HUDEP-2 (cell line): ENCODE results near the gene NSD2.
"Not testable (repeated sequence)": the region's sequence is repeated elsewhere in the genome, so short reads cannot be mapped to it uniquely, and the experiment has no call there.

Experiments
- DNase-seq, 76 experiments: peaks; one replicate each; lab custom pipeline; 2025; ENCODE audit not compliant: unreplicated experiment in 76 of 76; lab: John Stamatoyannopoulos, UW

Gene NSD2

DNA sequence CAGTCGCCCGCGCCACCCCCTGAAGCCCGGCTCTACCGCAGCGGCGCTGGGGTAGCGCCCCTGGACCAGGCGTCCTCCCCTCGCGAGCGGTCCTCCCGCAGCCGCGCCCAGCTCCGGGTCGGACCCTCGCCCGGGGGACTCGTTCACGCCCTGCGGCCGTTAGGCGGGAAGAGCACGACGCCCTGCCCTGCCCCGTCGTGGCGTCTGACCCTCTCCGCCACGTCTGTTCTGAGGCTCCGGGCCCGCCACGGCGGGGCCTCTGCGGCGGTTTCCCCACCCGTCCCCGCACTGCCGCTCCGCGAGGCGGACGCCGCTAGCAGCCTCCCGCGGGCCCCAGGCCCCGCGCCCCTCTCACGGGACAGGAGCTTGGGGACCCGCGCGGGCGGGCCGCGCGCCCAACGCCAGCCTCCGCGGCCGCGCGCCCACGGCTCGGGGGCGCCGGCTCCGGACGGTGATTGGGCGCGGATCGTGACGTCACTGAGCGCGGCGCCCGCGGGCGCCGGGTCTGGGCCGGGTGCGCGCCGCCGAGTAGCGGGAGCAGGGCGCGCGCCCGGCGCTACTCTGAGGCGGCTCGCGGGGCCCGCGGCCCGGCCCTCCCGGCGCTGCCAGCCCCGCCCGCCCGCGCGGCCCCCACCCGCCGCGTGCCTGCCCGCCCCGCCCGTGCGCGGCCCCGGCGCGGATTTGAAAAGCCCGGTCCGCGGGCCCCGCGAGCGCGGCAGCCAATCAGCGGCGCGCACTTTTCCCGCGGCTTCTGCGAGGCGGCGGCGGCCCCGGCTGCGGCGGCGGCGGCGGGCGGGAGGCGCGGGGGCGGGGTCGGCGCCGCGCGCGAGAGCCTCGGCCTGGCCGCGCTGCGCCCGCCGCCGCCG is at the start of gene NSD2:
Gene NSD2, plus strand, starts transcription at position 816 of the 866 bp plus-strand sequence. CDS start 29,262 bp downstream, outside the sequence.
- peak in 73 of 76 experiments; percentile 44 to 97 (median 81) for DNase-seq

DNA sequence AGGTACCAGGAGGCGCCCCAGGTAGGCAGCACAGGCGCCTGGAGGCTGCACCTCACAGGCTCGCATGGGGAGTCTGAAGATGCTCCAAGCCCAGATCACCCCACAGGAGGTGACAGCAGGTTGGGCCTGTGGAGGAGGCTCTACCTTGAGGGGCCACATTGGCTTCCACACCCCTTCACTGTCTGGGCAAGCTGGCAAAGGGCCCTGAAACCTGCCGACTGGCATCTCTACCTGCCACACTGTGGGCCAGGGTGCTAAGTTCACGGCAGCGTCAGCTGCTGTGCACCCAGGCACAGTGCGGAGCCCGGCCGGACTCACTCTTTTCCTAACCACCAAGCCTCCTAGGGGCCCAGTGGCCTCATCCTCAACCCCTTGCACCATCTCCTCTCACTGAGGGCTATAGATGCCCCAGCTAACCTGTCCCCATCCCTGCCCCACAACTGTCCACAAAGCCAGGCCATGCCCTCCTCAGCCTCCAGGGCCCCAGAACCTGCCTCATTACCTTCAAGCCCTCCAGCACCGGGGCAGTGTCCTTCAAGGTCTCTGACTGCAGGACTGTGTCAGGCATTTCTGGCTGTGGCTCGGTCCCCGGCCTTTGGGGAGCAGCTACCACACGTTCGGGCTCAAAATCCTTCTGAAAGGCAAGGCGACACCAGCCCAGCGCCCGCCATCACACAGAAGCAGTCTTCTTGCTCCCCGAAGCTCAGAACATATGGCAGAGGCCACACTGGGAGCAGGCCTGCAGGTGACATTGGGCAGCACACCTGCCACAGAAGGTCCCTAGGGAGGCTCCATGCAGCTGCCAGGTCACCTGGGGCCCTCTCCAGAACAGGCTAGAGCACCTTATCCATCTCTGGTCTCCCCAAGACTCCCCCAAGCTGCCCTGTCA is 49.3 kb upstream of the NSD2 start:
- DNase-seq: no peak

DNA sequence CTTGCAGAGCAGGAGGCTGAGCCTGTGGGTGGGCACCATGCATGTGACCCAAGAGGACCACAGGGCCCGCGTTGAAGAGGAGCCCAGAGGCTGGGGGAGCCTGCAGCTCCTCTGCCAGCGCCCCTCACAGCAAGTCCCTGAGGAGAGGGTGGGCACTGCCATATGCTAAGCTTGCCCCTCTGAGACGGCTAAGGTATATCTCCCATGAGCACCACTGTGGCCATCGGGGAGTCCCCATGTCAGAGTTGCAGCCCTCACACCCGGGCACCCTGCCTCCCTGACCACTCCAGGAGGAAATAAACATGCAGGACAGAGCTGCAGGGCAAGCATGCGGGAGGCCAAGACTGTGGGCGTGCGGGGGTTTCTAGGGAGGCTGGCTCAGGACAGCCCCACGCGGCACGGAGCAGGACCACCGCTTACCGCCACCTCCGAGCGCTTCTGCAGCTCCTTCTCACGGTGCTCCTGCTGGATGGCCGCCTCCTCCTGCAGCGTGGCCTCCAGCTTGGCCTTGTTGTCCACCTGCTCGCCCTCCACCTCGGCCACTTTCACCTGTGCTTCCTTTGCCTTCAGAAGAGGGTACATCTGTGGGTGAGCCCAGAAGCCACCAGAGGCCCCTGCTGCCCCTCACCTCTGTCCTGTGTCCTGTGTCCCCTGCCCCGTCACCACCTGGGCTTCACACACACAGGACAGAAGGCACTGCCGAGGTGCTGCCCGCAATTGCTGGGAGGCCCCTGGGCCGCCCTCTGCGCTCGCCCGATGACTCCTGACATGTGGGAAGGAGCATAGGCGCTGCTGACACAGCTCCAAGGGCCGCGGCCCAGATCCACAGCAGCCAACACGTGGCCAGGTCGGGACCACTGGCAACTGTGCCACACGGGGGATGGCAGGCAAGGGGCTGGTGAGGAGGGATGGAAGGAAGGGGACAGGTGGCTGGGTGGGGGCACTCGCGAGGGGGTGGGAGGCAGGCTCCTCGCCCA is 48.3 kb upstream of the NSD2 start:
- no peak for DNase-seq

DNA sequence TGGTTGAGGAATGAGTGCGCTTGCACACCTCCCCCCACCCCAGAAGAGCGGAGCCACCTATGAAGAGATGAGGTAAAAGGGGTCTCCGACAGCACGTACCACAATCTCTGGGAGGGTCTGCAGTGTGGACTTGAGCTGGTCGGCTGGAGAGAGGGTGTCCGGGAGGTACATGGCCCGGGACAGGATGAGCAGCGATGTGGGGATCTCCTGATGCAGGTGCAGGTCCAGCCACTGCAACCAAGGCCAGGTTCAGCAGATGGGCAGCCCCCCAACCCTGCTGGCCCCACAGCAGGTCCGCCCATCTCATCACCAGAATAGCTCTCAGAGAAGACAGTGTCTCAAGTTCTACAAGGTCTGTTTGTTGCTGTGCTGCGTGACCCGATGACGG is 47.7 kb upstream of the NSD2 start:
- DNase-seq: no peak

DNA sequence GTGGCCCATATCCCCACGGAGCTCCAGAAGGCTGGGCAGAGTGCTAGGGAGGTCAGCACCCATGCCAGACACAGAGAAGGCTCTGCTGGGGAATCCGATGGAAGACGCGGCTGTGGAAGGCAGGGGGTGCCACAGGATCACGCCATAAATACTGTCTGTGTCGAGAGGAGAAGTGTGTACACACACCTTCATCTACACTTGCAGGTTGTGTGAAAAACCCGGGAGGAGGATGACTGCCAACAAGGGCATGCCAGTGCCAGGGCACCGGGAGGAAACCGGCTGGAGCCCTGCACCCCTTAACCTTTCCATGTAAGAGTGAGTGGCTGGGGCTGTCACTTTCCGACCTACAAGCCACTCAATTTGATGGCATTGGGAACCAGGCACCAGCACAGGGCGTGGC is 46.4 kb upstream of the NSD2 start:
- DNase-seq: no peak

DNA sequence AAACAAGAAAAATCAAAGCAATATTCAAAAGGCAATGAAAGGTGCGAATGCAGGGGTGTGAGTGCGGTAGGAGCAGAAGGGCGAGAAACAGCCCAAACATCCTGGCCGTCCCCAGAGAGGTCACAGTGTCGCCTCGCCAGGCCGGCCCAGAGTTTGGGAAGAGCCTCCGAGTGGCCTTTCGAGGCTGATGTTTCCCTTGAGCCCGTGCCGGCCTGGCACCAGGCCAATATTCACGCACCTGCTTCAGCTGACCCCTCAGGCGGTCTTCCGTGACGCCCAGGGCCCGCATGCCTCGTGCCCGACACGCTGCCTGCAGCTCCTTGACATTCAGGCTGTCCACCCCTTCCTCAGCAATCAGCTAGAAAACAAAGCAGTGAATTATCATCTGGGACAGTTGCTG is 45.9 kb upstream of the NSD2 start:
- DNase-seq: no peak

- no peak for DNase-seq
Measured at GRCh38 chr4:1826531-1827350, 44.5 kb upstream of the NSD2 start.

DNA sequence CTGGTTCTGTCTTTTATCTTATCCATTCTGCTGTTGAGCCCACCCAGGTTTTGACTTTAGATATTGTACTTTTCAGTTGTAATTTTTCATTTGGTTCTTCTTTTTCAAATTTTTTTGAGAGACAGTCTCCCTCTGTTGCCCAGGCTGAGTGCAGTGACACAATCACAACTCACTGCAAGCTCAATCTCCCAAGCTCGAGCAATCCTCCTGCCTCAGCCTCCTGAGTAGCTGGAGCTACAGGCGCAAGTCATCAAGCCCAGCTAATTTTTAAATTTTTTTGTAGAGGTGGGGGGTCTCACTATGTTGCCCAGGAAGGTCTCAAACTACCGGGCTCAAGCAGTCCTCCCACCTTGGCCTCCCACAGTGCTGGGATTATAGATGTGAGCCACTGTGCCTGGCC is 41.0 kb upstream of the NSD2 start:
- no peak for DNase-seq

GRCh38 chr4:1830642-1831228 is 40.5 kb upstream of the NSD2 start:
- no peak for DNase-seq

DNA sequence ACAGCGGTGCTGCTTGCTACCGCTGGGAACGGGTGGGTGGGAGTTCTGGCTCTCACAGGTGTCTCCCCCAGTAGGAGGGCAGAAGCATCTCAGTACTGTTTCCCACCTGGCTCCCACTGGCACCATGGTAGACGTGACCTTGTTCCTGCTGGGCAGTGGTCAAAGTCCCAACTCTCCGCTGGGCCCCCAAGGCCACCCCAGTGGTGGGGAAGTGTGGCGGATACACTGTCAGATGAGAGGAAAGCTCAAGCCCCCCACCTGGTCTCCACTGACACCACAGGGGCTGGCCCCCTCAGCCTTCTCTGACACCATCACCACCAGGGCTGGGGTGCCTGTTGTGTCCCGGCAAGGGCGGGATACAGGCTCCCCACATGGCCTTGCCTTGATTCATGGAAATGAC is 39.9 kb upstream of the NSD2 start:
- DNase-seq: no peak

DNA sequence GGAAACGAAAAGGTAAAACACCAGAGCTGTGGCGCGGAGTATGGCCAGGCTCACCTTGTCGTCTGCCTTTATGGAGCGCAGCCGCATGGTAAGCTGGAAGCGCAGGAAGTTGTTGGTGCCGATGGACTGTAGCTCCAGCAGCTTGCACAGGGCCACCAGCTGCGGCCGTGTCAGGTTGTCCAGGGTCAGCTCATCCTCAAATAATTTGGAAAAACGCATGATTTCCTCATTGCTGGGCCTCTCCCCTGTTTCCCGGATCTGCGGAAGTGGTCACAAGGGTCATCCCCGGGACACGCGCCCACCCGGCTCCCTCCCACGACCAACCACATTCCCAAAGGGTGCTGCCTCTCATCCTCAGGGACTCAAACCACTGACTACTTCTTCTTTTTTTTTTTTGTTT is 38.5 kb upstream of the NSD2 start:
- no peak for DNase-seq

GRCh38 chr4:1833307-1834046 is 37.7 kb upstream of the NSD2 start:
- DNase-seq: no peak

GRCh38 chr4:1834047-1834775 is 37.0 kb upstream of the NSD2 start:
- DNase-seq: no peak

DNA sequence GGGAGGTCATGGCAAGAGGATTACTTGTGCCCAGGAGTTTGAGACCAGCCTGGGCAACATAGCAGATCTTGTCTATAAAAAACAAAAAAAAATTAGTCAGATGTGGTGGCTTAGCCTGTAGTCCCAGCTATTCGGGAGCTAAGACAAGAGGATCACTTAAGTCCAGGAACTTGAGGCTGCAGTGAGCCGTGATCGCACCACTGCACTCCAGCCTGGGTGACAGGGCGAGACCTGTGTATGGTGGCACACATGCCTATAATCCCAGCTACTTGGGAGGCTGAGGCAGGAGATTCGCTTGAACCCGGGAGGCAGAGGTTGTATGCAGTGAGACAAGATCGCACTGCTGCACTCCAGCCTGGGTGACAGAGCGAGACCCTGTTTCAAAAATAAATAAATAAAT is 35.4 kb upstream of the NSD2 start:
- DNase-seq: not testable (repeated sequence)

GRCh38 chr4:1836650-1837049 is 34.5 kb upstream of the NSD2 start:
- DNase-seq: no peak

DNA sequence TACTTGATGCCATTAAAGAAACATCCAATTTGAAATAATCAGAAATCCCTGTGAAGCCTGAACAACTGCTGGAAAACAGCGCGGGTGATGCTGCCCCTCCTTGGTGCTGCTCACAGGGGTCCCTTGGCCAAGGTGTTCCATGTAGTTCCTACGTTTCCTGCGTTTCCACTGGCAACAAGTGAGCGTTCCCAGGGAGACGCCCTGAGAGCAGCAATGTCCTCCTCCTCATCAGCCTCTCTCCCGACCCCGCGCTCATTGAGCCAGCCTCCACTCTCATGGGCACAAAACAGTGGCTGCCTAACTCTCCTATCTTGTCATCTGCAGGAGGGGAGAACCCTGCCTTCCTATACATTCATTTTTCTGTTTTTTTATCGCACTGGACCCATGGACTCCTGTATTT is 34.1 kb upstream of the NSD2 start:
- DNase-seq: no peak

- no peak for DNase-seq
Measured at GRCh38 chr4:1839282-1839681, 31.9 kb upstream of the NSD2 start.
